OCI-LY7 (cell line): ENCODE measurements around the gene MIS12.
A peak's percentile ranks its signal among the peaks of the same experiment; 100 is the strongest.

Experiments
- CTCF ChIP-seq: fragments of 200-600 bp; sonication (generic); conservative IDR thresholded peaks from 2 replicates; pipeline ENCODE4 v1.5.1; 2014; ENCODE audit warnings: mild to moderate bottlenecking, antibody characterized with exemption, low read length, moderate library complexity, mixed read lengths
- EZH2phosphoT487 ChIP-seq: fragments of 200-600 bp; sonication (generic); IDR thresholded peaks from 2 replicates; pipeline ENCODE4 v1.6.1; 2018; ENCODE audit warnings: low read depth, borderline replicate concordance, mild to moderate bottlenecking, mixed run types, antibody characterized with exemption, low read length, moderate library complexity, mixed read lengths

GRCh38 chr17:5439446-5439764 is 47.0 kb upstream of the MIS12 start:
- TF ChIP-seq CTCF (peak; percentile 33), EZH2phosphoT487 (no peak)
